Natural killer cell (primary cell): ENCODE results near the gene P2RX2. TPM values are rescaled to one million over a fixed set of nuclear protein-coding genes. Genes with fewer than 3 reads are reported as not detected.

Source experiments
- ATAC-seq, 3 donors: fragments of 150-1000 bp in 2 of 3; fragments of 200-7000 bp in 1 of 3; cut with Tn5 transposase; 1 replicate in 1 of 3; 2 replicates in 2 of 3; pipeline ENCODE4 v1.10.0; 2021; ENCODE audit warnings: mild to moderate bottlenecking in 2 of 3, moderate library complexity in 2 of 3
- DNase-seq, 2 donors: peaks; one replicate each; pipeline versions ENCODE4 v3.0.0 to v3.0.0-alpha.2; 2013 to 2021; ENCODE audit warnings: mixed read lengths in 1 of 2
- H3K27ac ChIP-seq: one replicate; pipeline ENCODE4 v1.5.1; 2013; ENCODE audit warnings: mild to moderate bottlenecking, low read length
- H3K27me3 ChIP-seq: one replicate; pipeline ENCODE4 v1.6.1; 2013; ENCODE audit warnings: low read length; ENCODE audit not compliant: control insufficient read depth, insufficient read depth
- H3K36me3 ChIP-seq: one replicate; pipeline ENCODE4 v1.6.1; 2013; ENCODE audit warnings: low read length; ENCODE audit not compliant: control insufficient read depth, insufficient read depth
- H3K4me1 ChIP-seq: one replicate; pipeline ENCODE4 v1.6.1; 2013; ENCODE audit warnings: low read length; ENCODE audit not compliant: control insufficient read depth, insufficient read depth
- H3K4me3 ChIP-seq: one replicate; pipeline ENCODE4 v1.5.1; 2013; ENCODE audit warnings: low read length
- H3K9me3 ChIP-seq: one replicate; pipeline ENCODE4 v1.6.1; 2013; ENCODE audit warnings: low read length; ENCODE audit not compliant: control insufficient read depth, insufficient read depth
- H3K27ac Mint-ChIP-seq, 2 donors: one replicate each; pipeline ENCODE4 v1.8.0; 2022; ENCODE audit warnings: mild to moderate bottlenecking in 2 of 2, mixed read lengths in 2 of 2, moderate library complexity in 1 of 2
- H3K27me3 Mint-ChIP-seq, 2 donors: one replicate each; pipeline ENCODE4 v1.8.0; 2022; ENCODE audit warnings: low read depth in 2 of 2, mixed read lengths in 2 of 2
- H3K36me3 Mint-ChIP-seq: one replicate; pipeline ENCODE4 v1.8.0; 2022; ENCODE audit warnings: mixed read lengths
- H3K4me1 Mint-ChIP-seq, 2 donors: one replicate each; pipeline ENCODE4 v1.8.0; 2022; ENCODE audit warnings: mixed read lengths in 2 of 2
- H3K4me3 Mint-ChIP-seq: one replicate; pipeline ENCODE4 v1.8.0; 2022; ENCODE audit warnings: mild to moderate bottlenecking, moderate library complexity, mixed read lengths
- H3K9me3 Mint-ChIP-seq, 2 donors: one replicate each; pipeline ENCODE4 v1.8.0; 2022; ENCODE audit warnings: mixed read lengths in 2 of 2
- CTCF ChIP-seq: fragments of 200-600 bp; IDR thresholded peaks from one replicate; pipeline ENCODE4 v1.8.0; 2022; ENCODE audit warnings: antibody characterized with exemption
- WGBS: methylation state at CpG from one replicate; pipeline ENCODE4 v1.1.7; 2013; ENCODE audit warnings: missing lambda C conversion rate; ENCODE audit not compliant: insufficient coverage; 5-methylcytosine and 5-hydroxymethylcytosine counted together
- intact Hi-C: fragments of 100-400 bp; cut with micrococcal nuclease; formaldehyde crosslinking; loops from one replicate; pipeline ENCODE4 v1.14.2; 2022
- total RNA-seq, 4 donors: library from RNA; stranded (reverse); fragments of 120-200 nt in 1 of 4; gene quantifications; one replicate each; pipeline versions ENCODE4 v1.2.3 to v1.2.4, GENCODE V29; 2013 to 2022

P2RX2 gene
- total RNA-seq, 3 donors from 2014 or later (not counting 1 experiment from before 2014, with no cell fraction given), result not detected

- H3K4me1 Mint-ChIP-seq, result peaks cover 0 to 15% of the 10 kb centered on the region in 2 donors
- ATAC-seq (no peak), DNase-seq (no peak)
- no peak overlapping the region for H3K4me3 Mint-ChIP-seq
- WGBS, result 44% methylated on average over 26 of the region's 26 CpGs
- Histone ChIP-seq H3K4me1 (peaks cover 14% of the 10 kb centered on the region), H3K36me3 (no peaks in the 10 kb centered on the region), H3K4me3 (no peak overlapping the region), H3K9me3 (no peaks in the 10 kb centered on the region), H3K27ac (no peak overlapping the region), H3K27me3 (no peaks in the 10 kb centered on the region)
- peaks cover 17 to 39% of the 10 kb centered on the region in 2 donors for H3K27me3 Mint-ChIP-seq
- no peaks in the 10 kb centered on the region for H3K9me3 Mint-ChIP-seq
- H3K36me3 Mint-ChIP-seq, result no peaks in the 10 kb centered on the region
- no peak overlapping the region for H3K27ac Mint-ChIP-seq
- no peak for TF ChIP-seq CTCF
- intact Hi-C loops, result no loop called here
These were observed 14.4 kb upstream of the P2RX2 start for GRCh38 chr12:132604151-132604618.

- H3K9me3 ChIP-seq, result no peaks in the 10 kb centered on the region
- Mint-ChIP-seq H3K27ac (no peak overlapping the region), H3K4me1 (peaks cover 0 to 14% of the 10 kb centered on the region in 2 donors), H3K4me3 (no peak overlapping the region), H3K36me3 (no peaks in the 10 kb centered on the region), H3K27me3 (peaks cover 17 to 39% of the 10 kb centered on the region in 2 donors), H3K9me3 (no peaks in the 10 kb centered on the region)
- intact Hi-C loops, result no loop called here
- H3K4me3 ChIP-seq, result no peak overlapping the region
- H3K36me3 ChIP-seq, result no peaks in the 10 kb centered on the region
- no peak overlapping the region for H3K27ac ChIP-seq
- WGBS, result 53% methylated on average over 10 of the region's 16 CpGs
- DNase-seq (no peak), ATAC-seq (no peak)
- peaks cover 13% of the 10 kb centered on the region for H3K4me1 ChIP-seq
- no peak for TF ChIP-seq CTCF
- H3K27me3 ChIP-seq, result peaks cover 4% of the 10 kb centered on the region
These were observed 13.7 kb upstream of the P2RX2 start for GRCh38 chr12:132604668-132605441.

GRCh38 chr12:132605892-132606291 is 12.7 kb upstream of the P2RX2 start:
- H3K4me1 ChIP-seq, result peaks cover 12% of the 10 kb centered on the region
- no peaks in the 10 kb centered on the region for H3K36me3 ChIP-seq
- no peak overlapping the region for H3K27ac Mint-ChIP-seq
- peaks cover 6 to 12% of the 10 kb centered on the region in 2 donors for H3K4me1 Mint-ChIP-seq
- no peak for ATAC-seq
- H3K9me3 Mint-ChIP-seq, result no peaks in the 10 kb centered on the region
- no peak overlapping the region for H3K27ac ChIP-seq
- H3K27me3 ChIP-seq, result peaks cover 12% of the 10 kb centered on the region
- WGBS, result 86% methylated on average over 18 of the region's 18 CpGs
- H3K36me3 Mint-ChIP-seq, result no peaks in the 10 kb centered on the region
- intact Hi-C loops, result no loop called here
- no peak overlapping the region for H3K4me3 ChIP-seq
- H3K27me3 Mint-ChIP-seq, result peaks cover 26 to 43% of the 10 kb centered on the region in 2 donors
- no peaks in the 10 kb centered on the region for H3K9me3 ChIP-seq
- DNase-seq, result no peak
- H3K4me3 Mint-ChIP-seq, result no peak overlapping the region
- TF ChIP-seq CTCF, result no peak
